Measurements from ENCODE around the gene IQGAP3.

DNA sequence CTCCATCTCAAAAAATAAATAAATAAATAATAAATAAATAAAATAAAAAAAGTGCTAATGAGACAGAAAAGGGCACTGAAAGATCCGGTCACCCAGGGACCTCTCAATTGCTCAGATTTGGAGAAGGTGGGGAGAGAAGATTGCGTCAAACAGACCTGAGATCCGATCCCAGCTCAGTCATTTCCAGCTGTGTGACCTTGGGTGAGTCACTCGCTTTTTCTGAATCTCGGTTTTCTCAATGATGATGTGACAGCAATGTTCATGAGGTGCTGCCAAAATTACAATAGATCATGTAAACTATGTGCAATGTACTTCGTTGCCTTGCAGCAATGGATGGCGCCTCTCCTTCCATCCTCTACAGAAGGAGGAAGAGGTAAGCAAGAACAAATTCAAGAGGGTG lies 60.7 kb downstream of the IQGAP3 start:
- no peak for TF ChIP-seq CTCF (IDR thresholded peaks at IDR 0.05)
- TF ChIP-seq EZH2 (IDR thresholded peaks at IDR 0.05; ENCODE audit: borderline replicate concordance, insufficient read depth, low read depth, low read length, poor library complexity, severe bottlenecking): no peak
